GM19193 (cell line): ENCODE data around the gene DAB1.

Source experiments
- POLR2A ChIP-seq: IDR thresholded peaks from 4 replicates; pipeline ENCODE4 v1.6.1; 2011; ENCODE audit not compliant: insufficient read depth, insufficient read length; ENCODE audit errors: extremely low read depth

The DAB1 gene

GRCh38 chr1:56970280-56970679 lies 453.6 kb downstream of the DAB1 start:
- TF ChIP-seq POLR2A = no peak

GRCh38 chr1:56968878-56969495 lies 454.9 kb downstream of the DAB1 start:
- TF ChIP-seq POLR2A = no peak

GRCh38 chr1:56967900-56968832 lies 455.7 kb downstream of the DAB1 start:
- no peak for TF ChIP-seq POLR2A

GRCh38 chr1:56967355-56967754 lies 456.5 kb downstream of the DAB1 start:
- no peak for TF ChIP-seq POLR2A

GRCh38 chr1:56966698-56966999 lies 457.2 kb downstream of the DAB1 start:
- no peak for TF ChIP-seq POLR2A

GRCh38 chr1:56965916-56966697 lies 457.8 kb downstream of the DAB1 start, which contains the start of gene C8B:
Gene C8B (minus strand): TSS chr1:56966015. CDS start chr1:56965948, 67 bp downstream.
- TF ChIP-seq POLR2A = no peak

- TF ChIP-seq POLR2A = no peak
These were observed 458.7 kb downstream of the DAB1 start for GRCh38 chr1:56965191-56965590.

GRCh38 chr1:56964349-56965017 lies 459.4 kb downstream of the DAB1 start:
- TF ChIP-seq POLR2A = no peak

- no peak for TF ChIP-seq POLR2A
These were observed 460.2 kb downstream of the DAB1 start for GRCh38 chr1:56963667-56964066.

GRCh38 chr1:56961426-56961825 lies 462.4 kb downstream of the DAB1 start:
- TF ChIP-seq POLR2A = no peak

- TF ChIP-seq POLR2A = no peak
These were observed 465.3 kb downstream of the DAB1 start for GRCh38 chr1:56958526-56958925.

- no peak for TF ChIP-seq POLR2A
These were observed 465.9 kb downstream of the DAB1 start for GRCh38 chr1:56957931-56958330.

- no peak for TF ChIP-seq POLR2A
These were observed 469.2 kb downstream of the DAB1 start for GRCh38 chr1:56954664-56955063.

- no peak for TF ChIP-seq POLR2A
These were observed 470.5 kb downstream of the DAB1 start for GRCh38 chr1:56953386-56953785.

- no peak for TF ChIP-seq POLR2A
These were observed 471.4 kb downstream of the DAB1 start for GRCh38 chr1:56952501-56952900.
